ENCODE measurements around the gene P2RY4. TPM values are rescaled to one million over a fixed set of nuclear protein-coding genes. Genes with fewer than 3 reads are reported as not detected.
"Not testable (repeated sequence)": the region's sequence is repeated elsewhere in the genome, so short reads cannot be mapped to it uniquely, and the experiment has no call there.

The P2RY4 gene
- total RNA-seq (under 1 TPM in 1 of 2 donors, not detected in 1; 0.17 TPM), total RNA-seq (0 to 0.15 reads per million in 2 donors)

- no peaks in the 10 kb centered on the region for H3K9me3 ChIP-seq (ENCODE audit: control insufficient read depth, low read length, poor library complexity, severe bottlenecking)
- DNase-seq (no peak), ATAC-seq (no peak)
- no peaks in the 10 kb centered on the region for H3K27me3 Mint-ChIP-seq
- no peaks in the 10 kb centered on the region for H3K4me1 Mint-ChIP-seq
- H3K36me3 Mint-ChIP-seq (ENCODE audit: low read depth), result peaks cover 4% of the 10 kb centered on the region
- H3K4me3 Mint-ChIP-seq, result no peak within 1 kb of the TSS
- no peak within 1 kb of the TSS for H3K27ac Mint-ChIP-seq
Observed at GRCh38 chrX:70260104-70260503, at the start of gene P2RY4. Gene P2RY4, minus strand, starts transcription at chrX:70260204. Its CDS starts 580 bp downstream, at chrX:70259624.

- peaks cover 5% of the 10 kb centered on the region for H3K4me1 Mint-ChIP-seq
- no peaks in the 10 kb centered on the region for H3K27me3 Mint-ChIP-seq
- H3K4me3 Mint-ChIP-seq, result no peak overlapping the region
- ATAC-seq (no peak), DNase-seq (no peak)
- peak overlapping the region; percentile 27 for H3K27ac Mint-ChIP-seq
- no peaks in the 10 kb centered on the region for H3K36me3 Mint-ChIP-seq (ENCODE audit: low read depth)
- H3K9me3 ChIP-seq (ENCODE audit: control insufficient read depth, low read length, poor library complexity, severe bottlenecking), result no peaks in the 10 kb centered on the region
Observed at GRCh38 chrX:70301716-70302115, 41.7 kb upstream of the P2RY4 start.

GRCh38 chrX:70293621-70294020 is 33.6 kb upstream of the P2RY4 start:
- H3K9me3 ChIP-seq (ENCODE audit: control insufficient read depth, low read length, poor library complexity, severe bottlenecking), result no peaks in the 10 kb centered on the region
- DNase-seq (no peak), ATAC-seq (no peak)
- H3K27me3 Mint-ChIP-seq, result no peaks in the 10 kb centered on the region
- H3K4me1 Mint-ChIP-seq, result peaks cover 3% of the 10 kb centered on the region
- no peak overlapping the region for H3K4me3 Mint-ChIP-seq
- H3K27ac Mint-ChIP-seq, result no peak overlapping the region
- no peaks in the 10 kb centered on the region for H3K36me3 Mint-ChIP-seq (ENCODE audit: low read depth)

GRCh38 chrX:70292788-70293187 is 32.8 kb upstream of the P2RY4 start:
- no peaks in the 10 kb centered on the region for H3K9me3 ChIP-seq (ENCODE audit: control insufficient read depth, low read length, poor library complexity, severe bottlenecking)
- Mint-ChIP-seq H3K27me3 (no peaks in the 10 kb centered on the region), H3K36me3 (ENCODE audit: low read depth) (no peaks in the 10 kb centered on the region), H3K4me1 (peaks cover 3% of the 10 kb centered on the region), H3K27ac (no peak overlapping the region), H3K4me3 (no peak overlapping the region)
- ATAC-seq (no peak), DNase-seq (no peak)

- no peaks in the 10 kb centered on the region for H3K36me3 Mint-ChIP-seq (ENCODE audit: low read depth)
- H3K4me1 Mint-ChIP-seq, result peaks cover 3% of the 10 kb centered on the region
- DNase-seq (peak; percentile 51 to 64 (median 61)), ATAC-seq (peak; percentile 99)
- H3K27me3 Mint-ChIP-seq, result no peaks in the 10 kb centered on the region
- no peak within 1 kb of the TSS for H3K27ac Mint-ChIP-seq
- H3K9me3 ChIP-seq (ENCODE audit: control insufficient read depth, low read length, poor library complexity, severe bottlenecking), result no peaks in the 10 kb centered on the region
- peak within 1 kb of the TSS; percentile 86 for H3K4me3 Mint-ChIP-seq
Observed at GRCh38 chrX:70289793-70290770, 30.1 kb upstream of the P2RY4 start, which contains the start of the genes KIF4A and PDZD11. Gene KIF4A, plus strand, starts transcription at chrX:70290104. Its CDS starts 355 bp downstream, at chrX:70290459. Gene PDZD11, minus strand, starts transcription at chrX:70289927. Its CDS starts 586 bp downstream, at chrX:70289341.

GRCh38 chrX:70289168-70289792 is 29.3 kb upstream of the P2RY4 start:
- peak overlapping the region; percentile 86 for H3K4me3 Mint-ChIP-seq
- no peaks in the 10 kb centered on the region for H3K9me3 ChIP-seq (ENCODE audit: control insufficient read depth, low read length, poor library complexity, severe bottlenecking)
- no peaks in the 10 kb centered on the region for H3K27me3 Mint-ChIP-seq
- H3K4me1 Mint-ChIP-seq, result peaks cover 3% of the 10 kb centered on the region
- no peak for ATAC-seq
- DNase-seq, result no peak
- no peaks in the 10 kb centered on the region for H3K36me3 Mint-ChIP-seq (ENCODE audit: low read depth)
- H3K27ac Mint-ChIP-seq, result no peak overlapping the region

- no peak within 1 kb of the TSS for H3K4me3 Mint-ChIP-seq
- no peaks in the 10 kb centered on the region for H3K4me1 Mint-ChIP-seq
- DNase-seq, result no peak
- peaks cover 3% of the 10 kb centered on the region for H3K36me3 Mint-ChIP-seq (ENCODE audit: low read depth)
- no peaks in the 10 kb centered on the region for H3K9me3 ChIP-seq (ENCODE audit: control insufficient read depth, low read length, poor library complexity, severe bottlenecking)
- ATAC-seq, result no peak
- no peaks in the 10 kb centered on the region for H3K27me3 Mint-ChIP-seq
- no peak within 1 kb of the TSS for H3K27ac Mint-ChIP-seq
Observed at GRCh38 chrX:70281951-70282350, 21.9 kb upstream of the P2RY4 start, which contains the start of gene RAB41. Gene RAB41, plus strand, starts transcription at chrX:70282172. Its CDS starts 46 bp downstream, at chrX:70282218.

- Mint-ChIP-seq H3K27me3 (no peaks in the 10 kb centered on the region), H3K27ac (no peak overlapping the region), H3K4me1 (no peaks in the 10 kb centered on the region), H3K36me3 (ENCODE audit: low read depth) (peaks cover 3% of the 10 kb centered on the region), H3K4me3 (no peak overlapping the region)
- ATAC-seq, result no peak
- H3K9me3 ChIP-seq (ENCODE audit: control insufficient read depth, low read length, poor library complexity, severe bottlenecking), result no peaks in the 10 kb centered on the region
- DNase-seq, result no peak
Observed at GRCh38 chrX:70280573-70280972, 20.6 kb upstream of the P2RY4 start.

- ATAC-seq (no peak), DNase-seq (no peak)
- no peaks in the 10 kb centered on the region for H3K9me3 ChIP-seq (ENCODE audit: control insufficient read depth, low read length, poor library complexity, severe bottlenecking)
- Mint-ChIP-seq H3K4me1 (no peaks in the 10 kb centered on the region), H3K27me3 (no peaks in the 10 kb centered on the region), H3K36me3 (ENCODE audit: low read depth) (peaks cover 3% of the 10 kb centered on the region), H3K4me3 (no peak overlapping the region), H3K27ac (no peak overlapping the region)
Observed at GRCh38 chrX:70279081-70279480, 19.1 kb upstream of the P2RY4 start.

- H3K4me1 Mint-ChIP-seq; H3K36me3 Mint-ChIP-seq (ENCODE audit: low read depth); H3K9me3 ChIP-seq (ENCODE audit: control insufficient read depth, low read length, poor library complexity, severe bottlenecking); DNase-seq; H3K4me3 Mint-ChIP-seq; ATAC-seq; H3K27ac Mint-ChIP-seq; H3K27me3 Mint-ChIP-seq: not testable (repeated sequence)
Observed at GRCh38 chrX:70274029-70274428, 14.0 kb upstream of the P2RY4 start.

GRCh38 chrX:70268034-70268433 is 8.0 kb upstream of the P2RY4 start, which contains the start of gene ARR3:
Gene ARR3, plus strand, starts transcription at chrX:70268334. Its CDS starts 1,052 bp downstream, at chrX:70269386.
- DNase-seq (no peak), ATAC-seq (no peak)
- Mint-ChIP-seq H3K27ac (no peak within 1 kb of the TSS), H3K27me3 (no peaks in the 10 kb centered on the region), H3K36me3 (ENCODE audit: low read depth) (peaks cover 2% of the 10 kb centered on the region), H3K4me3 (no peak within 1 kb of the TSS), H3K4me1 (no peaks in the 10 kb centered on the region)
- no peaks in the 10 kb centered on the region for H3K9me3 ChIP-seq (ENCODE audit: control insufficient read depth, low read length, poor library complexity, severe bottlenecking)

- Mint-ChIP-seq H3K27me3 (no peaks in the 10 kb centered on the region), H3K4me1 (no peaks in the 10 kb centered on the region), H3K27ac (no peak overlapping the region), H3K36me3 (ENCODE audit: low read depth) (peaks cover 2% of the 10 kb centered on the region), H3K4me3 (no peak overlapping the region)
- DNase-seq (no peak), ATAC-seq (no peak)
- no peaks in the 10 kb centered on the region for H3K9me3 ChIP-seq (ENCODE audit: control insufficient read depth, low read length, poor library complexity, severe bottlenecking)
Observed at GRCh38 chrX:70264784-70265183, 4.8 kb upstream of the P2RY4 start.

- no peaks in the 10 kb centered on the region for H3K9me3 ChIP-seq (ENCODE audit: control insufficient read depth, low read length, poor library complexity, severe bottlenecking)
- DNase-seq (no peak), ATAC-seq (no peak)
- peak overlapping the region; percentile 12 for H3K27ac Mint-ChIP-seq
- H3K4me3 Mint-ChIP-seq, result no peak overlapping the region
- H3K4me1 Mint-ChIP-seq, result no peaks in the 10 kb centered on the region
- no peaks in the 10 kb centered on the region for H3K36me3 Mint-ChIP-seq (ENCODE audit: low read depth)
- no peaks in the 10 kb centered on the region for H3K27me3 Mint-ChIP-seq
Observed at GRCh38 chrX:70262952-70263567, 3.1 kb upstream of the P2RY4 start.

Measured in T-helper 17 cell (primary cell).